Measurements from ENCODE around the gene ARHGEF4. TPM values are rescaled to one million over a fixed set of nuclear protein-coding genes. Genes with fewer than 3 reads are reported as not detected.

The ARHGEF4 gene
- total RNA-seq, 1 experiment from 2014 or later = 21.8 TPM

GRCh38 chr2:130847776-130848525 is 11.2 kb downstream of the ARHGEF4 start:
- no peak for TF ChIP-seq USF1 (CRISPR knock-in tag; IDR thresholded peaks at IDR 0.05)
- peaks cover 10% of the 10 kb centered on the region for H3K4me1 Mint-ChIP-seq
- ChIA-PET CTCF (no interaction called here), POLR2A (no interaction called here)
- no peak overlapping the region for H3K4me3 Mint-ChIP-seq
- ATAC-seq = no peak
- no peaks in the 10 kb centered on the region for H3K36me3 Mint-ChIP-seq
- H3K9me3 Mint-ChIP-seq = no peaks in the 10 kb centered on the region
- no peak overlapping the region for H3K27ac Mint-ChIP-seq
- no peaks in the 10 kb centered on the region for H3K27me3 Mint-ChIP-seq (ENCODE audit: low read depth)
- DNase-seq (ENCODE audit: low spot score) = no peak

DNA sequence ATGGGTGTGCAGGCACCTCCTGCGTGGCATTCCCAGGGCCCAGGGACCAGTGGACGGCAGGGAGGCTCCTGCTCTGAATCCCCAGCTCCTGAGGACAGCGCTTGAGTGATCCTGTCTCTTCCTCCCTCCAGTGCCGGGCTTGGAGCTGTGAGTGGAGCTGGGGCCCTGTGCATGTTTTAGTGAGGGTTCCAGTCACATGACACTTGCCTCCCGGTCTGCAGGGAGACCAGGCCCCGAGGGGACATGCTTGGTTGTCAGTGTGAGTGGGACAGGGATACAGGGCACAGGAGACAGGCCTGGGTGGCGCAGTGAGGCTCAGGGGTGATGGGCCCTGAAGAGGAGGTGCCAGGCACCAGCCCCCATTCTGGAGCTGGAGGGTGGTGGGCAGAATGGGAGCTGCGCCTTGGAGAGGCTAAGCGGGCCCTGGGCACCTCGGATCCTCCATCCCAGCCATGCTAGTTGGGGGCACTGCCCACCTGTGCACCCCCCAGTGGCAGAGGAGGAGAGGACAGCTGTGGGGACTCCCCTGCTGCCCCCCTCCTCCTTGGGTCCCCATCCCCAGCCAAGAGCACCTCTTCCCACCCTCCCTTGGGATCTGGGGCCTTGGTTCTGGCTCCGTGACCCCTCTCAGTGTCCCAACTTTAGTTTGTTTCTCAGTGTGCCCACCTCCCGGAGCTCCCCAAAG is 12.0 kb downstream of the ARHGEF4 start:
- POLR2A ChIA-PET = no interaction called here
- no peak for TF ChIP-seq E2F1 (CRISPR knock-in tag; IDR thresholded peaks at IDR 0.05)
- 0 out of 2 replicates have a peak, but pooled peaks have one; percentile 39 for TF ChIP-seq USF2 (CRISPR knock-in tag; IDR thresholded peaks at IDR 0.05)
- Mint-ChIP-seq H3K9me3 (no peaks in the 10 kb centered on the region), H3K27me3 (ENCODE audit: low read depth) (no peaks in the 10 kb centered on the region), H3K4me1 (peaks cover 7% of the 10 kb centered on the region), H3K27ac (no peak overlapping the region), H3K36me3 (no peaks in the 10 kb centered on the region), H3K4me3 (no peak overlapping the region)
- ATAC-seq (no peak), DNase-seq (ENCODE audit: low spot score) (no peak)
- CTCF ChIA-PET = interaction anchor here (1.2 kb wide), 1 partner anchor 72 kb away, joined by 3 read pairs; no protein-coding TSS in a partner anchor

- CTCF ChIA-PET = interaction anchor here (0.7 to 1.5 kb wide), 3 partner anchors 70 to 535 kb away, joined by 3 to 5 read pairs (median 3); no protein-coding TSS in a partner anchor
- DNase-seq (ENCODE audit: low spot score) = no peak
Measured at GRCh38 chr2:130849896-130850787, 13.4 kb downstream of the ARHGEF4 start.

More at GRCh38 chr2:130849896-130850787, 13.4 kb downstream of the ARHGEF4 start:
- Mint-ChIP-seq H3K27me3 (ENCODE audit: low read depth) (no peaks in the 10 kb centered on the region), H3K9me3 (no peaks in the 10 kb centered on the region), H3K4me3 (no peak overlapping the region), H3K27ac (0 out of 2 replicates have a peak overlapping the region, but pooled peaks have one; percentile 41), H3K4me1 (no peaks in the 10 kb centered on the region), H3K36me3 (no peaks in the 10 kb centered on the region)
- POLR2A ChIA-PET = no interaction called here
- TF ChIP-seq GTF2I (CRISPR knock-in tag; conservative IDR thresholded peaks at IDR 0.05) = no peak
- no peak for TF ChIP-seq E2F1 (CRISPR knock-in tag; IDR thresholded peaks at IDR 0.05)
- TF ChIP-seq, protein P1, sequence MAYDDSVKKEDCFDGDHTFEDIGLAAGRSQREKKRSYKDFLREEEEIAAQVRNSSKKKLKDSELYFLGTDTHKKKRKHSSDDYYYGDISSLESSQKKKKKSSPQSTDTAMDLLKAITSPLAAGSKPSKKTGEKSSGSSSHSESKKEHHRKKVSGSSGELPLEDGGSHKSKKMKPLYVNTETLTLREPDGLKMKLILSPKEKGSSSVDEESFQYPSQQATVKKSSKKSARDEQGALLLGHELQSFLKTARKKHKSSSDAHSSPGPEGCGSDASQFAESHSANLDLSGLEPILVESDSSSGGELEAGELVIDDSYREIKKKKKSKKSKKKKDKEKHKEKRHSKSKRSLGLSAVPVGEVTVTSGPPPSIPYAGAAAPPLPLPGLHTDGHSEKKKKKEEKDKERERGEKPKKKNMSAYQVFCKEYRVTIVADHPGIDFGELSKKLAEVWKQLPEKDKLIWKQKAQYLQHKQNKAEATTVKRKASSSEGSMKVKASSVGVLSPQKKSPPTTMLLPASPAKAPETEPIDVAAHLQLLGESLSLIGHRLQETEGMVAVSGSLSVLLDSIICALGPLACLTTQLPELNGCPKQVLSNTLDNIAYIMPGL (CRISPR knock-in tag; IDR thresholded peaks at IDR 0.05) = no peak
- TF ChIP-seq CBFB (CRISPR knock-in tag; IDR thresholded peaks at IDR 0.05; ENCODE audit: low read depth) = no peak
- TF ChIP-seq, protein P2, sequence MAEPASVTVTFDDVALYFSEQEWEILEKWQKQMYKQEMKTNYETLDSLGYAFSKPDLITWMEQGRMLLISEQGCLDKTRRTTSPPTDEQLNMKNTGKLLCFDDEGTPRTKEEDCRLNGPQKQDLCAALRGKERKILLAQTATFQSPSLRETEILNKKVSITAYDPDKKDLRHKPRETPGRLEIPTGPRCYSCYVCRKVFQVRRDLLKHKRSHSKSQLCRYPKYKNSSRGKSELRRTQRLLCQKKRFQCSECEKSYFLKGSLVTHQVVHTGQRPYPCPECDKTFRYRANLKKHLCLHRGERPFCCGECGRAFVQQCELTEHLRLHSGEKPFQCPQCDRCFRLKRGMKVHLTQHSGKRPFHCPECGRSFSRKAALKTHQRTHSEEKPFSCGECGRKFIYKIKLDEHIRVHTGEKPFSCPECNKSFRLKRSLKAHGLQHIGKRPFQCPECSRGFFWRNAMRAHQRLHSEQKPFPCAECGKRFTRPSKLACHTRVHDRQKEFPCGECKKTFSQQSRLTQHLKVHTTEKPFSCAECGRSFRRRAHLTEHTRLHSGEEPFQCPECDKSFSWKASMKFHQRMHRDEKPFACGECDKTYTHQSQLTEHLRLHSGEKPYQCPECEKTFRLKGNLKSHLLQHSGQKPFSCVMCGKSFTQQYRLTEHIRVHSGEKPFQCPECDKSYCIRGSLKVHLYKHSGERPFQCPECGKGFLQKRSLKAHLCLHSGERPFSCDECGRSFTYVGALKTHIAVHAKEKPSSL (CRISPR knock-in tag; conservative IDR thresholded peaks at IDR 0.05) = no peak
- TF ChIP-seq RORB (CRISPR knock-in tag; IDR thresholded peaks at IDR 0.05) = no peak
- no peak for TF ChIP-seq KAT7 (CRISPR knock-in tag; IDR thresholded peaks at IDR 0.05; ENCODE audit: borderline replicate concordance)
- no peak for TF ChIP-seq SP1 (CRISPR knock-in tag; conservative IDR thresholded peaks at IDR 0.05)
- TF ChIP-seq ZNF281 (CRISPR knock-in tag; IDR thresholded peaks at IDR 0.05) = no peak
- no peak for TF ChIP-seq GABPB1 (CRISPR knock-in tag; IDR thresholded peaks at IDR 0.05)
- TF ChIP-seq, protein P3, sequence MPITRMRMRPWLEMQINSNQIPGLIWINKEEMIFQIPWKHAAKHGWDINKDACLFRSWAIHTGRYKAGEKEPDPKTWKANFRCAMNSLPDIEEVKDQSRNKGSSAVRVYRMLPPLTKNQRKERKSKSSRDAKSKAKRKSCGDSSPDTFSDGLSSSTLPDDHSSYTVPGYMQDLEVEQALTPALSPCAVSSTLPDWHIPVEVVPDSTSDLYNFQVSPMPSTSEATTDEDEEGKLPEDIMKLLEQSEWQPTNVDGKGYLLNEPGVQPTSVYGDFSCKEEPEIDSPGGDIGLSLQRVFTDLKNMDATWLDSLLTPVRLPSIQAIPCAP (CRISPR knock-in tag; IDR thresholded peaks at IDR 0.05) = no peak
- no peak for TF ChIP-seq ZNF138 (CRISPR knock-in tag; conservative IDR thresholded peaks at IDR 0.05)
- no peak for TF ChIP-seq NR1H2 (CRISPR knock-in tag; IDR thresholded peaks at IDR 0.05)
- no peak for TF ChIP-seq ZNF121 (CRISPR knock-in tag; IDR thresholded peaks at IDR 0.05)
- ATAC-seq = no peak
